Esophagus squamous epithelium (tissue), 4 donors: ENCODE results near the gene ORC1.

Source experiments
- POLR2A ChIP-seq, 4 donors: fragments of 450-650 bp; IDR thresholded peaks; one replicate each; pipeline ENCODE4 v1.6.1; 2017; ENCODE audit warnings: antibody characterized with exemption in 4 of 4, mild to moderate bottlenecking in 4 of 4, moderate library complexity in 3 of 4
- TF ChIP-seq, protein P1 (sequence below), 6 experiments: fragments of 450-650 bp in 4 of 6; fragments of 200-600 bp in 2 of 6; sonication (generic) in 2 of 6; IDR thresholded peaks; one replicate each; pipeline ENCODE4 v1.5.1; 2016 to 2019; ENCODE audit warnings: antibody characterized with exemption in 6 of 6, mild to moderate bottlenecking in 4 of 6, moderate library complexity in 4 of 6

DNA sequence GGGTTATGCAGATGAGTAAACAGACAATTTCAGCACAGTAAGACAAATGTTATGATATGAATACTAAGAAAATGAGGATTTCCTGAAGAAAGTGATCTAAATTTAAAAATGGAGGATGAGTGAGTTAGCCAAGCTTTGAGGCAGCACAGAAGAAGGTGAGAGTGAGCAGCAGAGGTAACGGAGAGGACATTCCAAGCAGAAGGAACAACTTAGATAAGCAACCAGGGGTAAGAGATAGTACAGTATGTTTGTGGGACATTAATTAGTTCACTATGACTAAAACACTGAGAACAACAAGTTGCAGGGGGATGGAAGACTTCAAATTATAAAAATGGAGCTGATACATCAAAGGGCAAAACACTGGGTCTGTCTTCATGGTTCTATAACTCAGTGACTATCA lies 22.9 kb upstream of the ORC1 start:
- TF ChIP-seq, protein P1, sequence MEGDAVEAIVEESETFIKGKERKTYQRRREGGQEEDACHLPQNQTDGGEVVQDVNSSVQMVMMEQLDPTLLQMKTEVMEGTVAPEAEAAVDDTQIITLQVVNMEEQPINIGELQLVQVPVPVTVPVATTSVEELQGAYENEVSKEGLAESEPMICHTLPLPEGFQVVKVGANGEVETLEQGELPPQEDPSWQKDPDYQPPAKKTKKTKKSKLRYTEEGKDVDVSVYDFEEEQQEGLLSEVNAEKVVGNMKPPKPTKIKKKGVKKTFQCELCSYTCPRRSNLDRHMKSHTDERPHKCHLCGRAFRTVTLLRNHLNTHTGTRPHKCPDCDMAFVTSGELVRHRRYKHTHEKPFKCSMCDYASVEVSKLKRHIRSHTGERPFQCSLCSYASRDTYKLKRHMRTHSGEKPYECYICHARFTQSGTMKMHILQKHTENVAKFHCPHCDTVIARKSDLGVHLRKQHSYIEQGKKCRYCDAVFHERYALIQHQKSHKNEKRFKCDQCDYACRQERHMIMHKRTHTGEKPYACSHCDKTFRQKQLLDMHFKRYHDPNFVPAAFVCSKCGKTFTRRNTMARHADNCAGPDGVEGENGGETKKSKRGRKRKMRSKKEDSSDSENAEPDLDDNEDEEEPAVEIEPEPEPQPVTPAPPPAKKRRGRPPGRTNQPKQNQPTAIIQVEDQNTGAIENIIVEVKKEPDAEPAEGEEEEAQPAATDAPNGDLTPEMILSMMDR (IDR thresholded peaks at IDR 0.05), result no peak
- no peak for TF ChIP-seq POLR2A (IDR thresholded peaks at IDR 0.05)
